HG02678 (cell line): ENCODE measurements around the gene LYPD1.

Source experiments
- ATAC-seq: cut with Tn5 transposase; IDR thresholded peaks from one replicate; pipeline ENCODE4 v1.9.1; 2021; ENCODE audit warnings: mild to moderate bottlenecking, moderate library complexity; ENCODE audit not compliant: unreplicated experiment

LYPD1 gene

DNA sequence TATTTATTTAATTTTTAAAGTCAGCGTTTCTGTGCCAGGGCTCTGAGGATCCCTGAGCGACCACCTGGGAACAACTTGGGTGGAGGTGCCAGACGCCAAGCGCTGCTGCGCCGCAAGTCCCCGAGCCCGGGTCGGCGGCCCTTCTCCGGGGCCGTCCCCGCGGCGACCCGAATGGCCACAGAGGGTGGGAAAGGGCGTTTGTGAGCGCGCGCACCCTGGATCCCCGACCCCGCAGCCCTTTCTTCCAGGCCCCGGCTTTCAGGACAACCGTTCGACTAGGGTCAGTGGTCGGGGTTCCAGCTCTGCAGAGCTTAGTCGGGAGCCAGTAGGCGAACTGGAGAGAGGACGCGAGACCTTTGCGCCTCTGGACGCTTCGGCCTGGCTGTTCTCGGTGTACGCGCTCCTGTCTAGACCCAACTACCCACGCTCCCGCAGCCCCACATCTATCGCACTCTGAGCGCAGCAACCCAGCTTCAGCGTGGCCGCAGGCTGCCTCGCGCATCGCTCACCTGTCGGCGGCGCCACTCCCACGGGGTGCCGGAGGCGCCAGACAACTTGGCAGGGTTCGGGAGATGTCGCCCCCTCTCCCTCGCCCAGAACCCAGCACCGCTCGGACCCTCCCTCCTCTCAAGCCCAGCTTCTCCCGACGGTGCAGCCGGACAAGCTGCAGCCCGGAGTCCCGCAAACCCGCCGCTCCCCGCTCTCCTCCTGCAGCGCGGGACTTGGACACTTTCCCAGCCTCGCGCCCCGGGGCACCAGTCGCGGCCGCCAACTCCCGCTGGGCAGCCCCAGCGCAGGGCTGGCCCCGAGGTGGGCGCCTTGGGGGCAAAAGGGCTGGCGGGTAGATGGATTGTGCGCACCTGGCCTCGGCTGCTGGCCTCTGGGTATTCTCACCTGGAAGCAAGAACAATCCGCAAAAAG lies 758 bp downstream of the LYPD1 start:
- no peak for ATAC-seq

DNA sequence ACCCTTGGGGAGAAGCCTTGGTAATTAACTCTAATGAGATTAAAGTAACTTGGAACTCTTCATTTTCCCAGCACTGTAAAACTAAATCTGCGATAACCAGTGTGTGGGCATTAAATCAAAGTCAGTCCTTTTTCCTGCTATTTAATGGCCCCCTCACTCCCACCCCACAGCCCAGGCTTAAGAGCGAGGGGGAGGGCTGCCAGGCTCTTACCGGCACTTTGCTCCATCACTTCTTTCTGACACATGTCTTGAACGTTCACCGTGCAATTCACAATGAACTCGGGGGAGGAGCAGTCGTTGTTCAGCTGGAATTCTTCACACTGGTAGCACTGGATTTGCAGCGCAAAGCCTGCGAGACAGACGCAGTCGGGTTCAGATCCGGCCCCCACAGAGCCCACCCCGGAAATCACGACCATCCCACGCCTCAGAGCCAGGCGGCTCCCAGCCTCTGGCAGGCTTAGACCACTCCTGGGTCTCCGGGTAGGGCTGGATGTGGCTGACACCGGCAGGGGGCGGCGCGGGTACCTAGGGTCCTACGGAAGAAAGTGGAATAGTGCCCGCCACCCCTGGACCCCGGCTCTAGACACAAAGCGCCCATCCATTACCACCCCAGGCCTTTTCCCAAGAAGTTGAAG lies 1.7 kb downstream of the LYPD1 start:
- ATAC-seq, result no peak

DNA sequence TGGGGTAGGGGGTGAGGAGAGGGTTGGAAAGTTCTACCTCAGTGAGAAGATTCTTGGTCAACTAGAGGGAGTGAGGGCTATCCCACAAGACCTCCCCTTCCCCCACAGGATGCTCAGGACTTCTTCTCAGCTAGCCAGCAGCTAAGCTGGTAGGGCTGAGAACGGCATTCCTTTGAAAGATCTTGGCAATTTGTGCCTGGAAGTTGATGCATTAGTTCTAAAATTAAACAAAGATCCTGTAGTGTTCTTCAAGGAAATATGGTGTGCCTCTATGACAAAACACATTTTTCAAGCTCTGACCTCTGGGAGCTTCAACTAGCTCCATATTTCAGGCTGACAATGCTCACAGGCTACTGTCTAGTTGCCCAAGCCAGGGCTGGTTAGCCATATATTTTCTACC lies 2.3 kb downstream of the LYPD1 start:
- no peak for ATAC-seq

DNA sequence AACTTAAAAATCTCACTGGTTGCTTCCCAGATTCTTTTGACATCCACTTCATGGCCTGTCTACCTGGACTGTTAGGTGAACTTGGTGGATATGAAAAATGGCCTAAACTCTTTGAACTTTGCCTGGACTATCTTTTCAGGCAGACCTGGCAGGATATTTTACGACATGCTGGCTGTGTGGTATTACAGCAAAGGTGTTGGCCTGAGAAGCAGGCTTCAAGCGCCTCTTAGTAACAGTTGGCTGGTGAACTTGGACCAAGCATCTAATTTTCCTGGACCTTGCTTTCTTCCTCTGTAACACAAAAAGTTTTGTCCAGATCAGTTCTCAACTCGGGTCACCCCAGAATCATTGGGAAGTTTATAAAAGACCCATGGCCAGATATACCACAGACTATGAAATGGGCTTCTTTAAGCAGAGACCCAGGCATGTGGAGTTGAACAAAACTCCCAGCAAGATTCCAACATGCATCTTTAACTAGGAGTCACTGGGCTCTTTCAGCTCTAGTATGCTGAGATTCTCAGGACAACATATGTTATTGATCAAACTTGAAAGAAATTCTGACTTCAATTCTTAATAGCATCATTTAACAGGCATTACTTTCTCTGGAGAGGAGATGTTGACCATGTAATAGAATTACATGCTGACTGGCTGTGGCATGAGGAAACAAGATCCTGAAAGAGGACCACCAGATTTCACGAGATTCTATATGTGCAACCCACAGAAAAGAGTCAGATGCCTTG lies 4.4 kb downstream of the LYPD1 start:
- ATAC-seq, result no peak

DNA sequence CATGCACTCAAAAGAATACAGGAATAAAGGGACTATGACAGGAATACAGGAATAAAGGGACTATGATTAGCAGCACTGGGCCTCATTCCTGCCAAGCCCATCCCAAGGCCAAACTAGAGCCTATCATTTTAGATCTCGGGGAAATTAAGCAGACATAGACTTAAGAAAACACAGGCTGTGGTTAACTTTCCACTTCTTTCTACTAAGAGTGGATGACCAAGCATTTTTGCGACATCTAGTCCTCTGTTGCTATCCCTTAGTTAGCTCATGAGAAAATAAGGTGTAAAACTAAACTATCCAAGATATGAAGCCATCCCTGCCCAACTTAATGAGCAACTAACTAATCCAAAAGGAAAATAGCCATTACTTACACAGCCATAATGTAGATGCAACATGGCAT lies 5.9 kb downstream of the LYPD1 start:
- ATAC-seq, result no peak

DNA sequence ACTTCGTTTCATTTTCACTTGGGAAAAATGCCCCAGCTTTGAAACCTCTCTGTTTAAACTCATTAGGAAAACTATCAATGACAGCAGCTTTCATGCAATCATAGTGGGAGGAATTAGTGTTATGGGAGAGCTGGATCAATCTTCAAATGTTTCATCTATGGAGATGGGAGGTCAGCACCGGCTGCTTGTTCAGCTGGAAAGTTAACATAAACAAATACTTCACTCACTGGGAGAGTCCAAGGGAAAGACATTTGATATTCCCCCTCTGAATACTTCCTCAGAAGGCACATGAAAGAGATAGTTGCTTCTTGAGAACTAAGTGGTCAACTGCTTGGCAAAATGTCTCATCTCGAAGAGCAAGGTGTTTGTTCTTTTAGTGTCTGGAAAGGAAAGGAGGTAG lies 7.3 kb downstream of the LYPD1 start:
- ATAC-seq, result no peak

DNA sequence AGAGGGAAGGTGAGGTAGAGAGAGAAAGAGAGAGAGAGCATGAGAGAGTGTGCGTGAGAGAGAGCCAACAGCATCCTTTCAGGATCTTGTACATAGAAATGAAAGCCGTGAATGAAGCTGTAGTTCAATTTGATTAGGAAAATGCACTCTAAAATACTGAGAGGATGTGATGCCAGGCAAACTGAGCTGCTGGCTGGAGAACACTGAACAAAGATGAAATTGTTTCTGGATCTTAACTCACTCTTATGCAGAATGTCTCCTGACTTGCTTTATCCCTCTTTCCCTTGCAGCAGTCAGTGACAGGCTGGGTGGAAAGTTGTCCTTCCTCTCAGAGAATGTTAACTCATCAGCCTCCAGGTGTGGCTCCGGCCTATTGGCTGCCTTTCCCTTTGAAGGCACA lies 10.7 kb downstream of the LYPD1 start:
- ATAC-seq, result no peak

DNA sequence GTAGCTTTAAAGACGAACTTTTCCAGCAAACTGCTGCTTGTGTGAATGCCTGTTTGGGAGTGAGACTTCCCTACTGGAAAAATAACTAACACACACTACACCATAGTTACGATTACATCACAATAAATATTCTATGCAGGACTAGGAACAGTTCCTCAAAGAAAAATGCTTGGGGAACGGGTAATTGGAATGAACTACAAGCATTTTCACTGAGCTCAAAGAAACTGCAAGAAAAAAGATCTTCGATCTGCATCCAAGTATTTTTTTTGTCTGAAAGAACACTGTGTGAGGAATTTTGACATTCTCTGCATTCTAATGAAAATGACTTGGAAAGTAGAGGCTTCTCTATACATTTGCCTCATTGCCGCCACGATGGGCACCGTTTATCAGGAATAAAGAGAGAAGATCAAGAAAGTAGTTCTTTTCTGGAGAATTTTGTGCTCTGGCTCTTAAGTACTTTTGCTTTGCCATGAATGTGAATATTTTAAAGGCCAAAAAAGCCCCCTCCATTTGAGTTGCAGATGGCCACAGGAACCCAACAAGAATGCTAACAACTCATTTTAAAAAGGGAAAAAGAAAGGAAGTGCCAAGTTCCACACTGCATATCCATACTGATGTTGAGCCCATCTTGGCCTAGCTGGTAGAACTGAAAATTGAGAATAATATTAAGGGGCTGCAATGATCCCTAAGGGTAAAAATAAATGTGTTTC lies 13.6 kb downstream of the LYPD1 start:
- ATAC-seq, result no peak

DNA sequence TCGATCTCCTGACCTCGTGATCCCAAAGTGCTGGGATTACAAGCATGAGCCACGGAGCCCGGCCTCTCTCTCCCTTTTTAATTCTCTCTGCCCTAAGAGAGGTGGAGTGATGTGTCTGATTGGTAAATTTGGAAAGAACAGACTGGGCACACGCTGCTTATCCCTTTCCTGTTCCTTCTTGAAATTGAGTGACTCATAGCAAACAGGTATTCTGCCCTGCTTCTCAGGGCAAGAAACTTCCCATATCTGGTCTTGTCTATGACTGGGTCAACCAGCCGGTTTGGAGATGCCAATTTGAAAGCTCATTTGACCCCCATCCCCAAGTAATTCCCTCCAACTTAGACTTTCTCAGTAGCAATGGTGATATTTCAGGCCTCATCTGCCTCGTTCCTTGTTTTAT lies 15.0 kb downstream of the LYPD1 start:
- ATAC-seq, result no peak

DNA sequence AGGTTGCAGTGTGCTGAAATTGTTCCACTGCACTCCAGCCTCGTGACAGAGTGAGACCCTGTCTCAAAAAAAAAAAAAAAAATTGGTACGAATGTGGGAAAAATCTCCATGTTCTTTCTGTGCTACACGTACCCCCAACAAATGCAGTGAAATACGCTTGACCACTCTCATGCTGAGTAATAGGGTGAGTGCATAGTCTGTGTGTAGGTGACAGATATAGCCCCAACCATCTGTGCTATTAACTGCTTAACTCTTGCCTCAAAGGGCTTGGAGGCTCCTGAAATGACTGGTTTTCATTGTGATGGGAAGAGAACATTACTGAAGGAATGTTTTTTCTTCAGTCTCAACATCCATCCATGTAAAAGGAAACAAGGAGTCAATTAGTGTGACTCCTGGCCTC lies 15.7 kb downstream of the LYPD1 start:
- no peak for ATAC-seq

DNA sequence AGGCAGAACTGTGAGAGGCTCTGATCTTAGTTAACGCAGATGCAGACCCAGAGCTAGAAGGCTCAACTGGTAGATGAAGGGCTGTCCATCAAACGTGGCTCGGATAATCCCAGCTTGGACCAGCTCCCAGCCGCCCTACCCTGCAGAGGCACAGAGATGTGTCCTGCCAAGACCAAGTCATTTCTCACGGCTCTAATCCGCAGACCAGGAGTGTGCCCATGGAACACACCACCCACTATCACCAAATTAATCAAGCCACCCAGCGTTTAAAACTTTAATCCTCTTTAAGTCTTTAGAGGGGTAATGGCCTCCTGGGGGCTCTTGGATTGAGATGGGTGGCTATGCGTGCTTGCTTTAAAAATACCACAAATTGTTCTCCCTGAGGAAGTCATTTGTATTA lies 17.5 kb downstream of the LYPD1 start:
- ATAC-seq, result no peak

DNA sequence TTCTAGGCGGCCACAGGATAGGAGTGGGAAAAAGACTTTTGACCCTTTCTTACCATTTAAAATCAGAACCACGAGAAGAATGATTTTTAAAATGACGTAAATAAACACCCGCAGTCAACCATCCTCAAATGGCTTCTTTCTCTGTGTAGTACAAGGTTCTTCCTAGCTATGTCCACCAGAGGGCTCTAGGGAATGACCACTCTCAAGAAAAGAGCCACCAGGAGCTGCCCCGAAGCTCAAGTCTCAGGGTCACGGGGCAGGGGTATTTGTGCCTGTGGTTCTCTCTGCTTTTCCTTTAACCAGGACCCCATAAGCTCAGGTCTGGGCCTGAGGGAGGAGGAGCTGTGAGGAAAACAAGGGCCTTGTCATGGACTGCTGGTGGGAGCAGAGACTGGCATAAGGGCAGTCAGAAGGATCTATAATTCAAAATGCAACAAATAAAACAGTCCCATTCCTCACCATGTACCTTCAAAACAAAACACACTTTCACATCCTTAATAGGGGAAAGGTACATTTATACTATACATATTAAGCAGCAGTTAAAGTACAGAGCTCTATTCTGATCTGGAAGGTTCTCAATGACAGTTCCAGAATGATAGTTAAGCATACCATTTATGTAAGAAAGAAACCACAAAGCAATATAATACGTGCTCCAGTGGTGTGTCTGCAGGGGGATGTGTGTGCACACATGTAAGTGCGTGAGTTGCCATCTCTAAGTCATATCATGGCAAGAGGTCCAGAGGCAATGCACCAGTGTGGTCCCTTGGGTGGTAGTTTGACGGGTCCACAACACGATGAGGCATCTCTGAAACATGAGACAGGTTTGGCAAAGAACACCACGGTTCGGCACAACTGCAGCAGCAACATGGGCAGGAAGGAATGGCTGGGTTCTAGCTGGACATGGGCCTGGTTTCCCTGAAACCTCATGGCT lies 18.6 kb downstream of the LYPD1 start:
- no peak for ATAC-seq

DNA sequence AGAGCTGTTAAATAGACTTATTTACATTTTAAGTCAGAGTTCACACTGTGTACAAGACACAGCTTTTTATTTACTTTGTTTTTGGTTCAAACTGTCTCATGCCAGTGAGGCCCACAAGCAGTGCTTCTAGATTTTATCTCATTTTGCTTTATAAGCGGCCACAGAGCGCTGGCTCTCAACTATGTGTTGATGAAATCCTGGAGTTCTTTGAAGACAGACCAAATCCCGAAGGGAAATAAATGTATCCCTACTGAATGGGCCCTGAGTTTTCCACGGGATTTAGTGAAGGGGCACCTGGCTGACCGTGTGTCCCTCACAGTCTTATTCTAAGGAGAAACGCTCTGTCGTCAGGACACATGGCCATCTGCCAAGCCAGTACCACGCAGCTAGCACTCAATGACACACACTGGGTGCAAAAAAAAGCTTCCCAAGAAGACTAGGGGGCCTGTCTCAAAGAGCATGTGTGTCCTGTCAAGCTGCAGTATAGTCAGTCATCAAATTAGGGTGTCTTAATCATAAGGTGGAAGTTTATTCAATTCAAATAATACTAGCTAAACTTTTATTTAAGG lies 23.4 kb downstream of the LYPD1 start:
- ATAC-seq, result no peak

DNA sequence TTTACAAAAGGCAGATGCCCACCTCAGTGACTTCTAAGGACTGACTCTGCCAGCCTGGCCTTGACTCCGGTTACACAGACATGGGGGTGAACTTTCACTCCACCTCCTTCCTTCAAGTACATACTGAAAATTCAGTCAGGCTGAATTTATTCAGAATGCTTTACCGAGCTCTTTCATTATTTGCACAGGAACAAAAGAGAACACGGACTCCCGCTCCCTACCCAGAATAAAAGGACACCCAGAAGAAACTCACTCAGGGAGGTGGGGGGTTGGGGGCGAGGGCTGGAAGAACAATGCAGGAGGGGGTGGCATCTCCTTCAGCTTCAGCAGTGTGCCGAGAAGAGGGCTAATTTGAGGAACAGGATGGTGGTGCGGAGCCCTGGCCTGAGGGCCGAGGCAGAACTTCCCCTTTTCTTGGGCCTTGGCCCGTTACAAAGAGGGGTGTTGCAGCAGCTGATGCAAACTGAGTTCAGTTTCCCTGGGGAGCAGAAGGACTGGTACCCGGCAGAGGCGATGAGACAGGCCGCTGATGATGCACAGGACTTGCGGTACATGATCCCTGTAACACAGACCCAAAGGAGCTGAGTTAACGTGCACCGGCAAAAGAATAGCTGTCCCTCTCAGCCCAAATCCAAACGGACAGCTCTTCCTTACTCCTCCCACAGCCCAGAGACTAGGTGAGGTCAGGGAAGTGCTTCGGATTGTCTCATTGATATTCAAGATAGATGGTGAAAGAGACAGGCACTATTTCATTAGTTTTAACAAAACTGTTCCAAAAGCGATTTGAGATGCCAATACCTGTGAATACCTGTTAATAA lies 24.1 kb downstream of the LYPD1 start:
- ATAC-seq, result peak; percentile 60

DNA sequence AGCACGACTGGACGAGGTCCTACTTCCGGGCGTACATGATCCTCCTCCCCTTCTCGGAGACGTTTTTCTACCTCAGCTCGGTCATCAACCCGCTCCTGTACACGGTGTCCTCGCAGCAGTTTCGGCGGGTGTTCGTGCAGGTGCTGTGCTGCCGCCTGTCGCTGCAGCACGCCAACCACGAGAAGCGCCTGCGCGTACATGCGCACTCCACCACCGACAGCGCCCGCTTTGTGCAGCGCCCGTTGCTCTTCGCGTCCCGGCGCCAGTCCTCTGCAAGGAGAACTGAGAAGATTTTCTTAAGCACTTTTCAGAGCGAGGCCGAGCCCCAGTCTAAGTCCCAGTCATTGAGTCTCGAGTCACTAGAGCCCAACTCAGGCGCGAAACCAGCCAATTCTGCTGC lies 24.8 kb downstream of the LYPD1 start:
- no peak for ATAC-seq

DNA sequence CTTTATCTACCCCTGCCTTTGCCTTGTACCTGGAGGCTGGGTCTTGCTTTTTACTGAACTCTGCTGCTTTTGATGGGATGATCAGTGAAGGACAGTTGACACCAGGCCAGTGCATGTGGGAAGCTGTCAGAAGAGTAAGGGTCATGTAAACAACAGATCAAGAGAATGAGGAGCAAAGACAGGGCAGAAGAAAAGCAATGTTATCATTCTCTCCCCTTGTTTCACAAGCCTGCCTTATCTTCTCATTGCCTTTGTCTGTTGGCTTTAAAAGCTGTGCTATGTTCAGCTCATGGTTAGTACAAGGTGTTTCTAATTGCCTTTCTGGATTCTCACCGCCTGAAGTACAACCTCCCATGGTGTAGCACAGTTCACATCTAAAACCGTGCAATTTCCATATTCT lies 27.6 kb downstream of the LYPD1 start:
- ATAC-seq, result no peak

DNA sequence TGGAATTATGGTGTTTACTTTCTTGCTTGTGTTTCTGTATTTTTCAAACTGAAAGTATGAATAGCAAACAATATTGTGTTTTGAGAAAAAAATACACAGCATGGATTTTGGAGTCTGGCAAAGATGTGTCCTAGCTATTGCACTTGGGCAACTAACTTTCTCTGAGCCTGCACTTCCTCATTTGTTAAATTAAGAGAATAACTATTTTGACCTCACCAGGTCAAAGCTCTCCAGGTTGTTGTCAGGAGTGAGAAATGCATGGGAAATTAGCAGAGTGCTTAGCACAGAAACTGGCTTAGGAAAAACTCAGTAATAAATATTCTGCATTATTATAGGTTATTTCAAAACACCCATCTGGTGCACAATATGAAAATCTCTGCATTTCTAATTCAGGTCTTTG lies 28.2 kb downstream of the LYPD1 start:
- no peak for ATAC-seq

DNA sequence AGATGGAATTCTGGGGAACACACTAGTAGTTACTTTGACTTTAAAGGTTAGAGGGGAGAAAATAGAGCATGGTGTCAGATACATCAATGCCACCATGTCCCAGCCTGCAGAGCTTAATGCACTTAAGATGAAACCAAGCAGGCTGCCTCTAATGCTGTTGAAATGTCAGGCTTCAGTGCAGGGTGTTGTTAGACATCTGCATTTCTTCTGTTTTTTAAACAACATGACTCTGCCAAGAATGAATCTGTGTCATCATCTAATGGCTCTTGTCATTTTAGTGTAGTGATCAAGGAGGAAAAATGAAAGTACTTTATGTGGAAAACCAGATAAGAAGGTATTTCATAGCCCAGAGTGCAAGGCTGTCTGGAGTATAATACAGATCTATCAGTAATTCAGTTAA lies 29.9 kb downstream of the LYPD1 start:
- no peak for ATAC-seq
